GM12891 (cell line): ENCODE data around the gene E2F3.
"Not testable (repeated sequence)": the region's sequence is repeated elsewhere in the genome, so short reads cannot be mapped to it uniquely, and the experiment has no call there.

Experiments used
- DNase-seq: peaks from one replicate; pipeline ENCODE4 v3.0.0; 2011; ENCODE audit warnings: low spot score; ENCODE audit not compliant: insufficient read length
- FAIRE-seq: peaks from 2 replicates; lab custom pipeline; 2011; peaks lifted over from hg19 to GRCh38; lab: Jason Lieb, UNC
- PAX5 ChIP-seq: IDR thresholded peaks from 2 replicates; pipeline ENCODE4 v1.6.1; 2011; ENCODE audit warnings: low read length, moderate library complexity, mild to moderate bottlenecking; ENCODE audit not compliant: insufficient read depth, severe bottlenecking
- POLR2A ChIP-seq: IDR thresholded peaks from 2 replicates; pipeline ENCODE4 v1.6.1; 2011; ENCODE audit warnings: low read depth, low read length, control low read depth
- POLR2AphosphoS5 ChIP-seq: IDR thresholded peaks from 2 replicates; pipeline ENCODE4 v1.6.1; 2011; ENCODE audit warnings: low read depth, low read length, control low read depth
- POU2F2 ChIP-seq: IDR thresholded peaks from 2 replicates; pipeline ENCODE4 v1.6.1; 2011; ENCODE audit warnings: low read depth, mild to moderate bottlenecking, control low read depth, low read length, moderate library complexity
- SPI1 ChIP-seq: IDR thresholded peaks from 2 replicates; pipeline ENCODE4 v1.6.1; 2011; ENCODE audit warnings: low read depth, low read length, control low read depth
- TAF1 ChIP-seq: IDR thresholded peaks from 2 replicates; pipeline ENCODE4 v1.6.1; 2011; ENCODE audit warnings: low read depth, low read length, control low read depth

The E2F3 gene

GRCh38 chr6:20461576-20461975 is 59.9 kb downstream of the E2F3 start:
- TF ChIP-seq SPI1 (no peak), POLR2A (no peak), POLR2AphosphoS5 (no peak), PAX5 (no peak), POU2F2 (no peak), TAF1 (no peak)
- FAIRE-seq, result no peak
- no peak for DNase-seq

- no peak for TF ChIP-seq POU2F2
- 0 out of 2 replicates have a peak, but pooled peaks have one; percentile 31 for TF ChIP-seq SPI1
- no peak for DNase-seq
- peak; percentile 78 for FAIRE-seq
Measured at GRCh38 chr6:20463396-20463795, 61.7 kb downstream of the E2F3 start.

GRCh38 chr6:20464041-20464440 is 62.4 kb downstream of the E2F3 start:
- peak; percentile 40 for FAIRE-seq
- TF ChIP-seq TAF1, result no peak
- TF ChIP-seq POLR2A, result no peak
- TF ChIP-seq PAX5, result no peak
- no peak for TF ChIP-seq POU2F2
- TF ChIP-seq SPI1, result no peak
- TF ChIP-seq POLR2AphosphoS5, result no peak
- DNase-seq, result no peak

- TF ChIP-seq SPI1 (no peak), POLR2A (no peak), POLR2AphosphoS5 (no peak), TAF1 (no peak), PAX5 (no peak), POU2F2 (no peak)
- DNase-seq, result no peak
- FAIRE-seq, result no peak
Measured at GRCh38 chr6:20464847-20465246, 63.2 kb downstream of the E2F3 start.

- DNase-seq, FAIRE-seq: not testable (repeated sequence)
Measured at GRCh38 chr6:20465616-20466015, 63.9 kb downstream of the E2F3 start.

- FAIRE-seq, result peak; percentile 20
- no peak for DNase-seq
- TF ChIP-seq POLR2AphosphoS5 (no peak), SPI1 (no peak), TAF1 (no peak), PAX5 (no peak)
Measured at GRCh38 chr6:20467437-20467836, 65.8 kb downstream of the E2F3 start.

GRCh38 chr6:20468209-20468608 is 66.5 kb downstream of the E2F3 start:
- TF ChIP-seq POU2F2, result no peak
- no peak for TF ChIP-seq TAF1
- no peak for TF ChIP-seq PAX5
- TF ChIP-seq SPI1, result no peak
- no peak for TF ChIP-seq POLR2AphosphoS5
- TF ChIP-seq POLR2A, result no peak
- FAIRE-seq (no peak), DNase-seq (no peak)

GRCh38 chr6:20472748-20473147 is 71.1 kb downstream of the E2F3 start:
- no peak for FAIRE-seq
- TF ChIP-seq TAF1 (no peak), SPI1 (no peak), POLR2AphosphoS5 (no peak), POU2F2 (no peak), POLR2A (no peak), PAX5 (no peak)
- no peak for DNase-seq

- FAIRE-seq, result no peak
- TF ChIP-seq POU2F2 (no peak), POLR2A (no peak), POLR2AphosphoS5 (no peak), SPI1 (no peak), PAX5 (no peak), TAF1 (no peak)
- DNase-seq, result no peak
Measured at GRCh38 chr6:20473518-20473917, 71.8 kb downstream of the E2F3 start.

- DNase-seq (no peak), FAIRE-seq (no peak)
- TF ChIP-seq SPI1, result no peak
Measured at GRCh38 chr6:20474874-20475542, 73.3 kb downstream of the E2F3 start.

GRCh38 chr6:20476501-20477043 is 74.9 kb downstream of the E2F3 start:
- DNase-seq, result no peak
- FAIRE-seq, result no peak
- TF ChIP-seq PAX5, result no peak
- TF ChIP-seq POLR2A, result no peak
- no peak for TF ChIP-seq POLR2AphosphoS5
- TF ChIP-seq TAF1, result no peak
- TF ChIP-seq POU2F2, result no peak
- TF ChIP-seq SPI1, result no peak
